Measurements from ENCODE around the gene RD3L. TPM values are rescaled to one million over a fixed set of nuclear protein-coding genes. Genes with fewer than 3 reads are reported as not detected.

RD3L gene
- total and polyA plus RNA-seq, 2 of the 13 experiments (the other 11 are each of a cell fraction or from before 2014, with no cell fraction given), result not detected

DNA sequence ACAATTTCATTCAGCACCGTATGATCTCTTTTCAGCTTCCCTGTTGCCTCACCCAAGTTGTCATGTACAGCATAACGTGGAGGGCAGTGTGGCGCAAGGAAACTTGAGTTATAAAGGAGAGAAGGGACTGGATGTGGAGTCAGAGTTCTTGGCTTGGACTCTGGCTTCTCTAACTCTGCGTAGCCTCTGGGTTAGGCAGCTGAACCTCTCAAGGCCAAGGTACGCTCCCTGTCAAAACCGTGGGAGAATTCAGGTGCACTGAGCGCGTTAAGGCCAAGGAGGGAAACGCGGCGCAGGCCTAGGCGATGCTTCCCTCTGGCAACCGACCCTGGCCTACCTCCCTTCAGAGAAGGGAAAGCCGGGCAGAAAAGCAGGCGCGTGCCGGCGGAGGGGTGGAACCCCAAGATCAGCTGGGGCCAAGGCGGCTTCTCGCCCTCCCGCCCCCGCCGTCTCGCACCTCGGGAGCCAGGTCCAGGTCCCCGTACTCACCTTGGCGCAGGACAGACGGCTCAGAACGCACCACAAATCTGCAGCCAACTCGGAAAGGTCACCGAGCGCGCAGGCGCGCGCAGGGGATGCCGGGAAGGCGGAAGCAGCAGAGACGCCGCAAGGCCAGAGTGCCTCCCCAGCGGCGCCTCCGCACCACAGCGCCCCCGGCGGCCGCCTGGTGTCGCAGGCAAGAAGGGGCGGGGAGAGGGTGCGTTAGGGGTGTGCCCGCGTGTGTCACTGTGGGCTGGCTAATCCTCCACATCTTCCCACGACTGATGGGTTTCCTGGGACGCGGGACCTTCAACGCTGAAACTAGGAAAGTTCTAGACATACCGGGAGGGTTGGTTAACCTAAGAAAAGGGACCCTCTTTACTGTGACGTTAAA lies 21.1 kb downstream of the RD3L start (continued):
- TF ChIP-seq, protein P1, sequence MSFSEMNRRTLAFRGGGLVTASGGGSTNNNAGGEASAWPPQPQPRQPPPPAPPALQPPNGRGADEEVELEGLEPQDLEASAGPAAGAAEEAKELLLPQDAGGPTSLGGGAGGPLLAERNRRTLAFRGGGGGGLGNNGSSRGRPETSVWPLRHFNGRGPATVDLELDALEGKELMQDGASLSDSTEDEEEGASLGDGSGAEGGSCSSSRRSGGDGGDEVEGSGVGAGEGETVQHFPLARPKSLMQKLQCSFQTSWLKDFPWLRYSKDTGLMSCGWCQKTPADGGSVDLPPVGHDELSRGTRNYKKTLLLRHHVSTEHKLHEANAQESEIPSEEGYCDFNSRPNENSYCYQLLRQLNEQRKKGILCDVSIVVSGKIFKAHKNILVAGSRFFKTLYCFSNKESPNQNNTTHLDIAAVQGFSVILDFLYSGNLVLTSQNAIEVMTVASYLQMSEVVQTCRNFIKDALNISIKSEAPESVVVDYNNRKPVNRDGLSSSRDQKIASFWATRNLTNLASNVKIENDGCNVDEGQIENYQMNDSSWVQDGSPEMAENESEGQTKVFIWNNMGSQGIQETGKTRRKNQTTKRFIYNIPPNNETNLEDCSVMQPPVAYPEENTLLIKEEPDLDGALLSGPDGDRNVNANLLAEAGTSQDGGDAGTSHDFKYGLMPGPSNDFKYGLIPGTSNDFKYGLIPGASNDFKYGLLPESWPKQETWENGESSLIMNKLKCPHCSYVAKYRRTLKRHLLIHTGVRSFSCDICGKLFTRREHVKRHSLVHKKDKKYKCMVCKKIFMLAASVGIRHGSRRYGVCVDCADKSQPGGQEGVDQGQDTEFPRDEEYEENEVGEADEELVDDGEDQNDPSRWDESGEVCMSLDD (CRISPR knock-in tag; IDR thresholded peaks at IDR 0.05; ENCODE audit: borderline replicate concordance), result no peak
- no peak for TF ChIP-seq ZNF251 (CRISPR knock-in tag; IDR thresholded peaks at IDR 0.05)
- no peak for TF ChIP-seq ZNF589 (CRISPR knock-in tag; conservative IDR thresholded peaks at IDR 0.05)
- TF ChIP-seq MAFF (IDR thresholded peaks at IDR 0.05; ENCODE audit: low read depth, low read length), result no peak
- no peak for TF ChIP-seq ARNTL (CRISPR knock-in tag; IDR thresholded peaks at IDR 0.05)
- no peak for TF ChIP-seq FLYWCH1 (CRISPR knock-in tag; IDR thresholded peaks at IDR 0.05)
- TF ChIP-seq SALL2 (CRISPR knock-in tag; IDR thresholded peaks at IDR 0.05), result peak; percentile 89
- TF ChIP-seq ZBTB14 (CRISPR knock-in tag; IDR thresholded peaks at IDR 0.05), result no peak
- TF ChIP-seq, protein P2, sequence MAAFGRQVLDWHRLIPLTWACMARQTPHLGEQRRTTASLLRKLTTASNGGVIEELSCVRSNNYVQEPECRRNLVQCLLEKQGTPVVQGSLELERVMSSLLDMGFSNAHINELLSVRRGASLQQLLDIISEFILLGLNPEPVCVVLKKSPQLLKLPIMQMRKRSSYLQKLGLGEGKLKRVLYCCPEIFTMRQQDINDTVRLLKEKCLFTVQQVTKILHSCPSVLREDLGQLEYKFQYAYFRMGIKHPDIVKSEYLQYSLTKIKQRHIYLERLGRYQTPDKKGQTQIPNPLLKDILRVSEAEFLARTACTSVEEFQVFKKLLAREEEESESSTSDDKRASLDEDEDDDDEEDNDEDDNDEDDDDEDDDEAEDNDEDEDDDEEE (CRISPR knock-in tag; IDR thresholded peaks at IDR 0.05), result no peak; the same call in 1 of the 2 replicates
- TF ChIP-seq RFX3 (CRISPR knock-in tag; IDR thresholded peaks at IDR 0.05), result no peak
- no peak for TF ChIP-seq TIGD3 (CRISPR knock-in tag; IDR thresholded peaks at IDR 0.05; ENCODE audit: borderline replicate concordance)
- no peak for TF ChIP-seq ZNF746 (CRISPR knock-in tag; IDR thresholded peaks at IDR 0.05)
- TF ChIP-seq, protein P3, sequence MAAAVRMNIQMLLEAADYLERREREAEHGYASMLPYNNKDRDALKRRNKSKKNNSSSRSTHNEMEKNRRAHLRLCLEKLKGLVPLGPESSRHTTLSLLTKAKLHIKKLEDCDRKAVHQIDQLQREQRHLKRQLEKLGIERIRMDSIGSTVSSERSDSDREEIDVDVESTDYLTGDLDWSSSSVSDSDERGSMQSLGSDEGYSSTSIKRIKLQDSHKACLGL (CRISPR knock-in tag; IDR thresholded peaks at IDR 0.05), result 0 out of 2 replicates have a peak, but pooled peaks have one; percentile 76
- no peak for TF ChIP-seq CENPX (CRISPR knock-in tag; IDR thresholded peaks at IDR 0.05)
- peak; percentile 55; the same call in 1 of the 2 replicates for TF ChIP-seq ZNF121 (CRISPR knock-in tag; IDR thresholded peaks at IDR 0.05)
- TF ChIP-seq CHD2 (IDR thresholded peaks at IDR 0.05; ENCODE audit: low read depth, low read length), result no peak
- TF ChIP-seq NKX3-1 (CRISPR knock-in tag; IDR thresholded peaks at IDR 0.05), result peak; percentile 38; the same call in 1 of the 2 replicates
- no peak; the same call in 1 of the 2 replicates for TF ChIP-seq EED (CRISPR knock-in tag; IDR thresholded peaks at IDR 0.05)
- no peak for TF ChIP-seq CEBPZ (IDR thresholded peaks at IDR 0.05; ENCODE audit: low read length)
